ENCODE results near the gene TMEM240.
"Not testable (repeated sequence)": the region's sequence is repeated elsewhere in the genome, so short reads cannot be mapped to it uniquely, and the experiment has no call there.

The TMEM240 gene

DNA sequence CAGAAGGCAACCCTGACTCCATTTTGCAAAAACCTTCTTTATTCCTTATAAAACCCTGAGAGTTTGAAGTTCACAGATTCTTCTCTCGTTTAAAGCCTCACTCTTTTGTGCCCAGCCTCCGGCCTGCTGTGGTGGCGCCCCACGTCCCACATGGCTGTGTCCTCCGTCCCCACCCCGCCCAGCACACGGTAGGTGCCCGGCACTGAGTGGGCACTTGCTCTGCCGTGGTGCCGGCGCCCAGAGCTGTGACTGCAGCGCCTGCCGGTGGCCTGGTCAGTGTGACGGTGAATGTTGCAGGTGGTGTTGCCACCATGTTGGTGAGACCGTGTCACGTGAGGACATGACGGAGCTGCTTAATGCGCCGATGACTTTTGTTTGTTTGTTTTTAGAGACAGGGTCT lies 19.1 kb downstream of the TMEM240 start:
- H3K4me3 ChIP-seq (ENCODE audit: control insufficient read depth, low read depth, low read length): no peak overlapping the region
- no peak for DNase-seq (ENCODE audit: low read depth)
- TF ChIP-seq, protein P1, sequence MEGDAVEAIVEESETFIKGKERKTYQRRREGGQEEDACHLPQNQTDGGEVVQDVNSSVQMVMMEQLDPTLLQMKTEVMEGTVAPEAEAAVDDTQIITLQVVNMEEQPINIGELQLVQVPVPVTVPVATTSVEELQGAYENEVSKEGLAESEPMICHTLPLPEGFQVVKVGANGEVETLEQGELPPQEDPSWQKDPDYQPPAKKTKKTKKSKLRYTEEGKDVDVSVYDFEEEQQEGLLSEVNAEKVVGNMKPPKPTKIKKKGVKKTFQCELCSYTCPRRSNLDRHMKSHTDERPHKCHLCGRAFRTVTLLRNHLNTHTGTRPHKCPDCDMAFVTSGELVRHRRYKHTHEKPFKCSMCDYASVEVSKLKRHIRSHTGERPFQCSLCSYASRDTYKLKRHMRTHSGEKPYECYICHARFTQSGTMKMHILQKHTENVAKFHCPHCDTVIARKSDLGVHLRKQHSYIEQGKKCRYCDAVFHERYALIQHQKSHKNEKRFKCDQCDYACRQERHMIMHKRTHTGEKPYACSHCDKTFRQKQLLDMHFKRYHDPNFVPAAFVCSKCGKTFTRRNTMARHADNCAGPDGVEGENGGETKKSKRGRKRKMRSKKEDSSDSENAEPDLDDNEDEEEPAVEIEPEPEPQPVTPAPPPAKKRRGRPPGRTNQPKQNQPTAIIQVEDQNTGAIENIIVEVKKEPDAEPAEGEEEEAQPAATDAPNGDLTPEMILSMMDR (conservative IDR thresholded peaks at IDR 0.05; ENCODE audit: control insufficient read depth, insufficient read depth, low read depth, low read length): no peak

DNA sequence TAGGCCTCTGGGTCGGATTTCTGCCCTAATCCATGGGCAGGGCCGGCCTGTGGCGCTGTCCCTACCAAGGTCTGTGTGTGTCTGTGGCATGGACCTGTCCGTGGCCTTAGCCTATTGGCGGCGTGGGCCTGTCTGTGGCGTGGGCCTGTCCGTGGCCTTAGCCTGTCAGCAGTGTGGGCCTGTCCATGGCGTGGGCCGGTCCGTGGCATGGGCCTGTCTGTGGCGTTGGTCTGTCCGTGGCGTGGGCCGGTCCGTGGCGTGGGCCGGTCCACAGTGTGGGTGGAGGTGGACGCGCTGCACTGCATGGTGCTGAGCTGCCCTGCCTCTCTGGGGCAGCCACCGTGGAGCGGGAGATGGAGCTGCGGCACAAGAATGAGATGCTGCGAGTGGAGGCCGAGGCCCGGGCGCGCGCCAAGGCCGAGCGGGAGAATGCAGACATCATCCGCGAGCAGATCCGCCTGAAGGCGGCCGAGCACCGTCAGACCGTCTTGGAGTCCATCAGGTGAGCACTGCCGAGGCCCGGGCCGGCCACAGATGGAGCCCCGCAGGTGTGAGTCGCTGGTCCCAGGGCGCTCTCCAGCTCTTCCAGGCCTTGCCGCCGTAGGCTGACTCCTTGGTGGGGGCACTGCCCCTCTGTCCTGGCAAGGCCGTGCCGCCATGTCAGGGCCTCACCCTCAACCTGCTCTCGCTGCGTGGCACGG lies 20.5 kb downstream of the TMEM240 start:
- H3K4me3 ChIP-seq (ENCODE audit: control insufficient read depth, low read depth, low read length); DNase-seq (ENCODE audit: low read depth): not testable (repeated sequence)

DNA sequence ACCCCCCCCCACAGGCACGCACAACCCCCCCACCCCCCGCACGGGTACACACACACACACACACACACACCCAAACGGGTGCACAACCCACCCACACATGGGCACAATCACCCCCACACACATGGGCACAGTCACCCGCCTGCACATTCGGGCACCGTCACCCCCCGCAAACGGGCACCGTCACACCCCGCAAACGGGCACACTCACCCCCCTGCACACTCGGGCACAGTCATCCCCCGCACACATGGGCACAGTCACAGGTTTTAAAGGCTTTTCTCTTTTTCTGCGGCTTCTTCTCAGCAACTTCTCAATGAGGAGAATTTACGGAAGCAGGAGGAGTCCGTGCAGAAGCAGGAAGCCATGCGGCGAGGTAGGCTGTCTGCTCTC lies 21.8 kb downstream of the TMEM240 start:
- H3K4me3 ChIP-seq (ENCODE audit: control insufficient read depth, low read depth, low read length); DNase-seq (ENCODE audit: low read depth): not testable (repeated sequence)

DNA sequence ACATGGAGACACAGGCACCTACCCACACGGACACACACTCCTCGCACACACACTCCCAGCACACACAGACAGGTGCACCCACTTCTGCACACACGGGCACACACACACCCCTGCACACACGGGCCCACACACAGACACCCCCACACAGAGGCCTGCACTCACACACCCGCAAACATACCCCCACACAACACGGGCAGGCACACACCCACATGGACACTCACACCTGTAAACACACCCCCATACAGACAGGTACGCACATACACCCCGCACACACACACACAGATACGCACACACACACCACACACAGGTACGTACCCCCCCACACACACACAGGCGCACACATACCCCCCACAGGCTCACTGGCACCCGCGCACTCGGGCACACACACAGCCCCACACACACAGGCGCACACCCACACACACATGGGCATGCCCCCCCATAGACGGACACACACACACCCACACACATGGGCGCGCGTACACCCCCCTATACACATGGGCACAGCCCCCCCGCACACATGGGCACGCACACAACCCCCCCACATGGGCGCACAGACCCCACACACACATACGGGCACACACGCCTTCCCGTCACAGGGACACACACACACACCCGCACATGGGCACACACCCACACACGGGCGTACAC lies 22.3 kb downstream of the TMEM240 start:
- DNase-seq (ENCODE audit: low read depth): no peak
- TF ChIP-seq, protein P1 (conservative IDR thresholded peaks at IDR 0.05; ENCODE audit: control insufficient read depth, insufficient read depth, low read depth, low read length): no peak
- H3K4me3 ChIP-seq (ENCODE audit: control insufficient read depth, low read depth, low read length): no peak overlapping the region

DNA sequence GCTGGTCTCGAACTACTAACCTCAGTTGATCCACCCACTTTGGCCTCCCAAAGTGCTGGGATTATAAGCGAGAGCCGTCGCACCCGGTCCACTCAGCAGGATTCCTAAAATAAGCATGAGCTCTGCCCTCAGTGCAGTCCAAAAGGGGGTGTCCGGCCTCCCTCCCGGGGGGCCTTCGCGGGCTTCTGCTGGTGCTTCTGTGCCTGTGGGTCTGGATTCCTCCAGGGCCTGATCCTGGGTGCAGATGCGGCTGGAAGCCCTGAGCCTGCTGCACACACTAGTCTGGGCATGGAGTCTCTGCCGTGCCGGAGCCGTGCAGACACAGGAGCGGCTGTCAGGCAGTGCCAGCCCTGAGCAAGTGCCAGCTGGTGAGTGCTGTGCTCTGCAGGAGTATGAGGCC lies 23.5 kb downstream of the TMEM240 start:
- DNase-seq (ENCODE audit: low read depth); H3K4me3 ChIP-seq (ENCODE audit: control insufficient read depth, low read depth, low read length): not testable (repeated sequence)

DNA sequence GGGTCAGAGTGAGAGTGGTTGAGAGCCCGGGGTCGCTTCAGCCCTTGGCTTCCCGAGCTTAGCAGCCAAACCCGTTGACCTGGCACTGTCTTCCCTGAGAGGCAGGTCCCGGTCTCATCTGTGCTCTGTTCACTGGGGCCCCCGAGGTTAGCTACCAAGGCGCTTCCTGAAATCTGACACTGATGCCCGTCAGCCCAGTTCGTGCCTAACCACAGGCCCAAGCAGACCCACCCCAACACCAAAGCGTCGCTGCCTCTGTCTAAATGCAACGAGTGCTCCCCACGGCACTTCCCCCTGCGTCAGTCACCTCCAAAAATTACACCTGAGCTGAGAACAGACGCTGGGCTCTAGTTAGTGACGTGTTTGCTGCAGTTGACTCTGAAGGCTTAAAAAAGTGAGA lies 26.0 kb downstream of the TMEM240 start:
- not testable (repeated sequence) for DNase-seq (ENCODE audit: low read depth); H3K4me3 ChIP-seq (ENCODE audit: control insufficient read depth, low read depth, low read length)

DNA sequence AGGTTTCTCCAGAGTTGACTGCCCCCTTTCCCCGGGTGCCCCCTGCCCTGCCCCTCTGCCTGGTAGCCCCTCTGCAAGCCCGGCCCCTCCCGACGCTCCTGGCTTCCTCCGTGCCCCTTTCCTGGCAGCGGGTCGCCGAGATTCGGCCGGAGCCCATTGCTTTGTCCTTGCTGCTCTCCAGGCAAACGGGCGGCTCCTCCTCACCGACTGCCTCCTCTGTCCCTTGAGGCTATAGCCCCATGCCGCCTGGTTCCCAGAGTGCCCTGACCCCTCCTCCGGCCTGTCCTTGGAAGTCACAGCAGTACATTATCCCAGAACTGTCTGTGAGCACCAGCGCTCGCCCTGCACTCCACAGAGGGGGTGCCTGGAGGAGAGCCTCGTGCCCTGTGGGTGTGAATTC lies 26.7 kb downstream of the TMEM240 start:
- H3K4me3 ChIP-seq (ENCODE audit: control insufficient read depth, low read depth, low read length): peak overlapping the region; percentile 31
- not testable (repeated sequence) for DNase-seq (ENCODE audit: low read depth)

DNA sequence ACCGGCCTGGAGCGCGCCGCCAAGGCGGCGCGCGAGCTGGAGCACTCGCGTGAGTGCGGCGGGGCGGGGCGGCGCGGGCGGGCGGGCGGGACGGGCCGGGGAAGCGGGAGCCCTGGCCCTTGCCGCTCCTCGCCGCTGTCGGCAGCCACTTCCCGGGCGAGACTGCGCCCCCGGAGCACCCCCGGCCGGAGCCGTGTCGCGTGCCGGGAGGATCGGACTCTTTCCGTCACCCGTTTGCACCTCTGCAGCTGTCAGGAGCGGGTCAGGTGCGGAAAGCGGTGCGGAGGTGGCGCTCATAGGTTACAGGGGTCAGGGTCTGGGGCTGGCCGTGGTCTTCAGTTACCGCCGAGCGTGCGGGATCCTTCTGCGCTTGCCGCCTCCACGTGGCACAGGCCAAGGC lies 28.0 kb downstream of the TMEM240 start:
- not testable (repeated sequence) for DNase-seq (ENCODE audit: low read depth)
- peak overlapping the region; percentile 48 for H3K4me3 ChIP-seq (ENCODE audit: control insufficient read depth, low read depth, low read length)

DNA sequence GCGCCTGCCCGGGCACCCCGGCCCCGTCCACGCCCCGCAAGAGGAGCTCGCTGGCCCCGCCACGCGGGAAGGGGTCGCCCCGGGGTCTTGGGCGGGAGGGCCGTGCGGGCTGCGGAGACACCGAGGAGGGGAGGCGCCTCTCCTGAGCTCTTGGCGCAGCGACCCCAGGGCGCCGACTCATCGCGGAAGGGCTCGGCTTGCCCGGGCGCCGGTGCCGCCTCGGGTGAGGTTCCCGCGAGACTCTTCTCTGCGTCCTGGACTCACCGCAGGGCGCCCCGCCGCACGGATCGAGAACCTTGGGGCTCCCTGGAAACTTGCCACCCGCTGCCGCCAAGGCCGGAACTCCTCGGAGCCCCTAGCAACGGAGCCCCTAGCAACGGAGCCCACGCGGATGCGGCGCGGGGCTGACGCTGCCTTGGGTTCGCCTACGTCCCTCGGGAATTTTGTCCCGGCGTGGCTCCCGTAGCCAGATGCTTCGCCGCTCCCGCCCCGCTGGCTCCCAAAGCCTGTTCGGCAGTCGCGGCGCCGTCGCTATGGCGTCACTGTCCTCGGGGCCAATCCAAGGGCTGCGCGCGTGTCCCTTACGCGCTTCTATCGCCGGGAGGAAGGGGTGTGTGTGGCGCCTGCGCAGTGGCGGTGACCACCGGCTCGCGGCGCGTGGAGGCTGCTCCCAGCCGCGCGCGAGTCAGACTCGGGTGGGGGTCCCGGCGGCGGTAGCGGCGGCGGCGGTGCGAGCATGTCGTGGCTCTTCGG lies 28.7 kb downstream of the TMEM240 start, which contains the start of gene ATAD3A:
Gene ATAD3A, plus strand, starts transcription at position 630 of the 753 bp plus-strand sequence. Its CDS starts 107 bp downstream, at position 737.
- DNase-seq (ENCODE audit: low read depth): peak; percentile 97
- TF ChIP-seq, protein P1 (conservative IDR thresholded peaks at IDR 0.05; ENCODE audit: control insufficient read depth, insufficient read depth, low read depth, low read length): no peak
- peak within 1 kb of the TSS; percentile 84 for H3K4me3 ChIP-seq (ENCODE audit: control insufficient read depth, low read depth, low read length)

Measured in fibroblast of mammary gland (primary cell).